GM21717 (cell line): ENCODE data around the gene FNDC3B.
"Not testable (repeated sequence)": the region's sequence is repeated elsewhere in the genome, so short reads cannot be mapped to it uniquely, and the experiment has no call there.

Source experiments
- ATAC-seq: cut with Tn5 transposase; IDR thresholded peaks from one replicate; pipeline ENCODE4 v1.9.1; 2021; ENCODE audit warnings: mild to moderate bottlenecking, moderate library complexity; ENCODE audit not compliant: unreplicated experiment

FNDC3B gene

DNA sequence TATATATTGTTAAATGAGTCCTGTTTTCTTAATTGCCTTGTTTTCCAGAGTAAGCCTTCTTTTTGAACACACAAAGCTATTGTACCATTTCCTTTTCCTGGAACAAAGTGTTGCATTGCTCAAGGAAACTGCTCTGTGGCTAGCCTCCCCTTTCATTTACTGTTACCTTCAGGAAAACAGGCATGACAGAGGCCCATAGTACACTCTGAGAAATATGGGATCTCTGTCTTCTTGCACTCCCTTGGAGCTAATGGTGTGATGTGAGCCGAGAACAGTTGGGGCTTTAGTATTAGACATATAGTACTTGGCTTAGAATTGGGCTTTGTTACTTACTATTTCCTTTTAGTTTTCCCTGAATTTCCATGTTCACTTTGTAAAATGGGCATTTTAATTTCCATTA, 215.2 kb downstream of the FNDC3B start:
- no peak for ATAC-seq

DNA sequence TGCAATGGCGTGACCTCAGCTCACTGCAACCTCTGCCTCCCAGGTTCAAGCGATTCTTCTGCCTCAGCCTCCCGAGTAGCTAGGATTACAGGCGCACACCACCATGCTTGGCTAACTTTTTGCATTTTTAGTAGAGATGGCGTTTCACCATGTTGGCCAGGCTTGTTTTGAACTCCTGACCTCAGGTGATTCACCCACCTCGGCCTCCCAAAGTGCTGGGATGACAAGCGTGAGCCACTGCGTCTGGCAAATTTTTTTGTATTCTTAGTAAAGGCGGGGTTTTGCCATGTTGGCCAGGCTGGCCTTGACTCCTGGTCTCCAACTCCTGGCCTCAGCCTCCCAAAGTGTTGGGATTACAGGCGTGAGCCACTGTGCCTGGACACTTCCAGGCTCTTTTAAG, 215.9 kb downstream of the FNDC3B start:
- ATAC-seq = not testable (repeated sequence)

DNA sequence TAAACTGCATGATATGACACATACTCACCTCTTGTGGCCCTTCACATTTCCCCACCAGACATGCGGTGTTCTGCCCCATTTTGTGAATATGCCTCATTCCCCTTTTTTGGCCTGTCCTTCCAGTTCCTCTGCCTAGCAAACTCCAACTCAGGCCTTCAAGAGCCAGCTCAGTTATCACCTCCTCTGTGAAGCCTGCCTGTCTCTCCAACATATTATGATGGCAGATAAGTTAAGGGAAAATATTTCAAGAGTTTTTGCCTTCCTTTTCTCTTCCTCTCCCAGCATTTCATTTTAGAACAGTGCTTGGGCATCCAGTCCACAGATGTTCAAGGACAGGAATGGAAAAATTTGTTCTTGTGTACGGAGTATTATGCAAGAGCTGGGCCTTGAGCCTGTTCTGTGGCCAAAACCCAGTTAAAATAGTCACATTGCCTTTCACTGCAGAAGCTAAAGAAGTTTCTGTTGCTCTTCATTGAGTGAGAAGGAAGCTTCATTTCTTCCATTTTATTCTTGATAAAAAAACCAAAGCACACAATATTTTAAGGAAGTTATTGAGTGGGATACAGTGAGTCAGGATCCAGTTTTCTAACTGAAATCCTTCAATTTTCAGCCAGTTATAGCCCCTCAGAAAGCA, 216.8 kb downstream of the FNDC3B start:
- ATAC-seq = no peak

DNA sequence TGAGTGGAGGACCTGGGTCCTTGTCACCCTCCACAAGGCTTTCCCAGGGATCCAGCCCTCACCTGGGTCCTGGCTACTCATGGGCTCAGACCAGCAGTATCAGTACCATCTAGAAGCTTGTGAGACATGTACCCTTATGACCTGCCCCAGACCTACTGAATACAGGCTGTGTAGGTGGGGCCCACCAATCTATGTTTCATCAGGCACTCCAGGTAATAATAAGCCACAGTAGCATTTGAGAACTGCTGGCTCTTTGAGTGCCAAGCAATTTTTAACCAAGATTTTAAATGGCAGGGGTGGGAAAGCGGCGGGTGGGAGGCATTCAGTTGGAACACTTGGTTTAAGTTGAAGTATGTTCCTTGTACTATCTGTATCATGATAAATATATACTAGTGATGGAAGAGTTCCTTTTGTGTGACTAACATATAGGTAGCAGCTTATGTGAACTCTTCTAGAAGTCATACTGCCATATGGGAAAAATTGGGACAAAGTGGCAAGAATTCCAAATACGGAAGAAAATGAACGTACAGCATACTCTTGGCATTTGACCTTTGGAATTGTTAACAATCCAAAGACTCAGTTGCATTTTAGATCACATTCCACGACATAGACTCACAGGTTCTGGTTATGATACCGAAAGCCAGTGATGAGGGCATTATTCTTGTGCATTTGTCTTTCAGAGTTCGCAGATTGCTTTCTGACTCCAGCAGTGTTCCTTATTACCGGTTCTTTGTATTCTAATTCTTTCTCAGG, 218.4 kb downstream of the FNDC3B start:
- no peak for ATAC-seq

DNA sequence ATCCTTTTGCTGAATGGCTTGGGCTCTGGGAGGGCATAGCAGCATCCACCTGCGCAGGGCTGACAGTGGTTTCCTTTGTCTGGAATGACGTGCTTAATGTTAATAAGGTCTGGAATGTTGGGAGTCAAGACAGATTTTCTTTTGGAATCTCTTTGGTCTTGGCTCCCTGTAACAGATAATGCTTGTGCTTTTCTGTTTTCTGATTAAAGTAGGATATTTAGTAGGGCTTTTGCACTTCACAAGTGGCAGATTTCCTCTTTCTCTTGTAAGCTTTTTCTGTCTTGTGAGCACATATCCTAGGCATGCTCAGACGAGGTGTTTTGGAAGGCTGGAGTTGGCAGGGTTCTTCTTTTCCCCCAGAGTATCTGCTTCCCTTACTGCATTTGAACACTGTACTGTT, 219.2 kb downstream of the FNDC3B start:
- no peak for ATAC-seq

DNA sequence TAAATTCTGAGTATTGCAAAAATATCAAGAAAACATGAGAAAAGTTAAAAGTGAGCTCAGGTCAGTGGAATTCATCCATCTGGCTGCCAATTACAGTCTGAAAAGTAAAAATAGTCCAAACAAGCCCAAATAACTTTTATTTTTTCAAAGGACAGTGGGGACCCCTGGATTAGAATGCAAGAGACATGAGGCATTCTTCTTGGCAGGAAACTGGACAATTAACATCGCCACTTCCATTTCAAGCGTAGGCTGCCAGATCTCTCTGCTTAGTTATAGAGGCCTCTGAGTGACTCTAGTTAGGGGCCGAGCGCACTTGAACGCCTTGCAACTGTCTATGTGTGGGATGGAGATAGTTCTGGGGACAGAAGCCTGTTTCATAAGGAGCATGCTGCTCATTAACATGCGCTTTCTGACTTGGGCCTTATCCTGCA, 219.7 kb downstream of the FNDC3B start:
- no peak for ATAC-seq

DNA sequence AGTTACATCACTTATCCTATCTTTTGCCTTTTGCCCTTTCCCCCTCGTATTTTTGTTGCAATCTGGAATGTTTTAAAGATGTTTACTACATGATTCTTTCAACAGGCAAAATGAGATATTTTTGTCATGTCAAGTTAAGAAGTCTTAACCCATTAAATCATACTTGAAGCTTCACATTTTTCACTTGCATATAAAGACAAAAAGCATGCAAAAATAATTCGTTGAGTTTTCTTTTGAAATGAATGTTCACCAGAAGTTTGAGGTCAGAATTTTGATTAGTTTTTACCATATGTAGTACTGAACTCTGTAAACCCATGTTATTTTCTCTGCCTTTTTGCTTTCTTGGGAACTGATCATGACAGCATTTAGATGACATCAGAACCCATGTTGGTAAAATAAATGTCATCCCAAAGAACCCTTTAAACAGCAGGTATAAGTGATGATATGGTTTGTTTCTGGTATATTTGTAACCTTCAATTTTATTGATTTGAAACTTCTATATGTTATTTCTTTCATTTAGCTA, 220.4 kb downstream of the FNDC3B start:
- ATAC-seq = no peak

DNA sequence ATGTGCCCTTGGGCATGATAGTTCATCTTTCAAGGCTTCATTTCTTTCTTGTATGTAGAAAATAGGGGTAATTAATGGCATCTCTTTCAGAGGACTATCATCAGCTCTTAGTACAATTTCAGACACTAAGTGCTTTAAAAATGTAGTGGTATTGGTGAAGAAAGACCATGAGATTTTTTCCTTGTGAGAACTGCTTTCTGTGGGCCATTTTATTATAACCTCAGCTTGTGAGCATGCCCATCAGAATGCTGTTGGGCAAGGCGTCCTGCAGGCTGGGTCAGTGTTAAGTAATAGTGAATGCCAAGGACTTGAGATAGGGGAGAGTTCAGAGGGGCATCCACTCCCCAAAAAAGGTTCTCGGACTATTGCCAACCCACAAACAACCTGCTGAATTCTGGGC, 221.0 kb downstream of the FNDC3B start:
- no peak for ATAC-seq

DNA sequence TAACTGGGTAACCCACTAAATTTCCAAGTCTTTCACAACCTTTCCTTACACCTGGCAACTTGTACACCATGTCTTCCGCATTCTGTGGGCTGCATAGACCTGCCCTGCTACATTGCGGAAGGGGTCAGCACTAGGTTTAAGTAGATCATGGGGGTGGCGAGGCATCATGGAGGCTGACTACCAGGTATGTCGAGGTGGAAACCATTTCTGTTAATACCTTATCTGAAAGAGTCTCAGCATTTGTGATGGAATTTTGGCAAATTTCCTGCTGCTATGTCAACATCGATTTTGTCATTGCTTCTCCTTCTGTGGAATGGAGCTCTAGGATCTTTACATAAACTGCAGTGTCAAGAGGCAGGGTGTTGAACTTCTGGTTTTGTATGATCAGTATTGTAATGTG, 221.7 kb downstream of the FNDC3B start:
- no peak for ATAC-seq

DNA sequence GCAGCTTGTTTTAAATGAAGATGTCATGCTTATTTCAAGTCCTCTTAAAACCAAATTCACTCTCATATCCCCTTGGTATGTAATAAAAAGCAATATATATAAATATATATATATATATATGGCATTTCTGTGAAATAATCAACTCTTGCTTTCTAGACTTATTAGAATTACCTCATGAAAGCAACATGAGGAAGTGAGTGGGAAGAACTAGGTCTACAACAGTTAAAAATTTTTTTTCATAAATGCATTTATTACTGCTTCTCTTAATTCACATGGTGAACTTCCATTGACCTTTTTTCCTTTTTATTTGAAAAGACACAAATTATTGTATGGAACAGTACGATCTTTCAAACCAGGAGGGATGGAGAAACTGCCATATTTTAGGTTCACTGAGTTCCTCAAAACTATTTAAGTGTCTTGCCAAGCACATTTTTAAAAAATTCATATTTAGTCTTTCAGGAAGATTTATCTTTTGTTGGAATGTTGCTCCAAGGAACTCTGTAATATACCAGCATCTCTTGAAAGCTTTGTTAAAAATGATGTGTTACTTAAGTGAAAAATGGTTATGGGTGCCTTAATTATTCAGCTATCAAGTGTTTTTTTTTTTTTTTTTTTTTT, 223.7 kb downstream of the FNDC3B start:
- ATAC-seq = no peak

DNA sequence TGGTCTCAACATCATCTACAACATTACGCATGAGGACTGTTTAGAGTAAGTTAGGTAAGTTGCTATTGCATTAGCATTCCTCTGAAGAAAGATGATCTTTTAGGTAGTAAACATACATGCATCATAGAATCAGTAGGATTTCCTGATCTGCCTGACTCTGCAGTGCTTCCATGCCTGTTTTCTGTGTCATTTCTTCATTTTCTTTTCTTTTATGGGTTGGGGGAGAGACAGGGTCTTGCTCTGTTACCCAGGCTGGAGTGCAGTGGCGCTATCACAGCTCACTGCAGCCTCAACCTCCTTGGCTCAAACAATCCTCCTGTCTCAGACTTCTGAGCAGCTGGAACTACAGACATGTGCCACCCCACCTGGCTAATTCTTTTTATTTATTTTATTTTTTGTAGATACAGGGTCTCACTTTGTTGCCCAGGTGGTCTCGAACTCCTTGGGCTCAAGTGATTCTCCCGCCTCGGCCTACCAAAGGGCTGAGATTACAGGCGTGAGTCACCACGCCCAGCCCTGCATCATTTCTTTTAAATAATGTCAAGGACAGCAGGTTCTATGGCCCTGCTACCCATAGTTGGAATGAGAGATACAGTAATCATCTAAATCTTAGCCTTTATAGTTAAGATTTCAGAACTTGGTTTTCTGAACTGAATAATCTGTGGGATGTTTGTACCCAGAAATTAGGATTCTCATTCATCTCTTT, 224.6 kb downstream of the FNDC3B start:
- no peak for ATAC-seq

DNA sequence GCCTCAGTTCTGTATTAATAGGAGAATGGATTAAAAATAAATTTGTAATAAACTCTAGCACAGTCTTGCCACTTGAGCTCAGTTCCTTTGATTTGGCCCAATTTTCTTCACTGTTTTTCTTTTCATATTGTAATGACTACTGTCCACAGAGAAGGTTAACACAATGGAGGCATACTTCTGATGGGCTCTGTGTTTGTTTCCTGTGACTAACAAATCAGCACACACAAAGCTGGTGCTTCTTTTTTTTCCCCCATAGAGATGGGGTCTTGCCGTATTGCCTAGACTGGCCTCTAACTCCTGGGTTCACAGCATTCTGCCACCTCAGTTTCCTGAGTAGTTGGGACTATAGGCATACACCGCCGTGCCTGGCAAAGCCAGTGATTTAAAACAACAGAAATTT, 226.7 kb downstream of the FNDC3B start:
- no peak for ATAC-seq

DNA sequence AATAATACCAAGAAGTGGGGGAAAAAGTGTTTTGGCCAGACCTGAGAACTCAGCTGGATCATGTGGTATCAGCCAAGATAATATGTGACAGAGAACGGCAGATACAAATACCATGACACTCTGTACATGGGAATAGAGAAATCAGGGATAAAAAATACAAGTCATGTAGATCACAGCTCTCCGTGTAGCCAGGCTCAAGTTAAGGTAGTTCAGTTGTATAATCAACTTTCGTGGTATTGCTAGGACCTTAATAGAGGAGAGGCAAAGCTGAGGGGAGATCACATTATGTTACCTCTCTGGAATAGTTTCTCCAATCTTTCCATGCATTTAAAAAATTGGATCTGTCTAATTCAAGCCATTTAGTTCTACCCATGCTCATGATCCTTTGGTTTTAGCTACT, 229.0 kb downstream of the FNDC3B start:
- ATAC-seq = no peak

DNA sequence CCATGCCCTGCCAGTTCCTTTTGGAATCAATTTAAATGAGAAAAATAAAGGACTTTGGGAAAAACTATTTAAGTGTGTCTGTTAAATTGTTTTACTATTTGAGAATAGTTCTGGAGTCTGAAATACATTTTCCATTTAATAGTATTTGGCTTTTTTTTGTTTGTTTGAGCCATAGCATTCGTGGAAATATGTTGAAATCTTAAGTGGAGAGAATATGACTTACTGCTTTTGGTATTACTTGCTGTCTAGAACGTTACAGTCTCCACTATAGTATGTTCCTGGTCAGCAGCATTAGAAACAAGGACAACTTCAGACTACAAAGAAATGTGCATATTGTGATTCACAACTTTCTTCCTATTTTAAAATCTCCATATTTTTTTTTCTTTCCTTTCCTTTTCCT, 229.5 kb downstream of the FNDC3B start:
- ATAC-seq = no peak

DNA sequence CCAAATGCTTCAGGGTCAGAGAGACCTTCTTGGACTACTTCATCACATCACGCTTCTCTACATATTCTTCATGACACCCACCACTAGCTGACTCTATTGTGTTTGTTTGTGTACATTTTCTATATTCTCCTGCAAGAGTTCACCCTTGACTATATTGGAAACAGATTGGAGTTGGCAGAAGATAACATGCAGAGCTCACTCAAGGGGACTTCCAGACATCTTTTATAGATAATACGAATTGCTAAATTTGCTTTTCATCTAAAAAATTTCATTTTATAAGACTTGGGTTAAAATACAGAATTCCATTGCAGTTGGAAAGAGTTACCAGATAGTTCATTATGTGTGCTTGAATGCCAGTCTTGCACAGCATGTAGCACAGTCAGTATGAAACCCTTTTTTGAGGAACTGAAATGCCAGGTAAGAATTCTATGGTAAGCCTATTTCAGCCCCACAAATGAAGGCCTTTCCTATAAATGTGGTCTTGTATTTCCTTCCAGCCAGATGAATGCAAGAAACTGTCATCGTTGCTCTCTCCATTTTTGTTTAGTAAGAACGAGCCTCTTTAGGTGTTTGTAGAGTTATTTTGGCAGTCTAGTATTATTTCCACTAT, 231.3 kb downstream of the FNDC3B start:
- ATAC-seq = peak; percentile 96

DNA sequence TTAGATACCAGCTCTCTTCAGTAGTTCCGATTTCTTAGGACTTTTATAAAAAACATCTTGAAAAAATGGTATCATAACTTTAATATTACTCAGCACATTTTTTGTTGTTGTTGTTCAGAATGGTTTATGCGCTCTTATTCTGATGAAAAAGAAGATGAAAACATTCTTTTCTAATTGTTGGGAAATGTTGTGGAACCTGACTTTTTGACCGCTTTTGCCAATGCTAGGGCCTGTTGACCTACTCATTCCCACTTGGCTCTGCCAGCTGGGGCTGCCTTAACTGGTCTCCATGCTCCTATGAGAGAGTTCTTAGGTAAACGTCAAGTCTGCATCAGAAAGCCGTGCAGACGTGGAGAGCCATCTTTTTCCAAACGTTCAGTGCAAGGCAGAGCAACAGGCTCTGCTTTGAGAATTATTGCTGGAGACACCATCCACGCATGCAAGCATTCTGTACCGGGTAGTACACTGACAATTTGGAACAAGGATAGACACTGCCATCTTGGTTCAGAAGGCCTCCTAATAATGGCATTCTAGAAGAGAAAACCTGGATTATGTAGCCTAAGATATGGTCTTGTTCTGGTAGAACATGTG, 232.1 kb downstream of the FNDC3B start:
- no peak for ATAC-seq

DNA sequence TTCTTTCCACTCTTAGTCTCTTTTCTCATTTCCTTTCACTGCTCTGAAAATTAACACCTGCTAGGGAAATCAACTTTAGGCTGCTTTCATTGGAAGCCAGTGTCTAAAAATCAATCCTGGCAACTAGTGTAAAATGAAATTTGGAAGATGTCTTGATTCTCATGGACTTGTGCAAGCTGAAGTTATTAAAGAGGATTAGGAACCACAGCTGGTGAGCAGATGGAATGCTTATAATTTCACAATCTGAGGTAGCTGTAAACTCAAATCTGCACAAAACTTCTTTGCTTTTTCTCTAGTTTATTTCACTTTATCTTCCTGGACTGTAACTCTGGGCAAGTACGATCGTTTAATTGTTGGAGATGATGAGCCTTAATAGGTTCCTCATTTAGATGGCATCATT, 233.3 kb downstream of the FNDC3B start:
- ATAC-seq = no peak

DNA sequence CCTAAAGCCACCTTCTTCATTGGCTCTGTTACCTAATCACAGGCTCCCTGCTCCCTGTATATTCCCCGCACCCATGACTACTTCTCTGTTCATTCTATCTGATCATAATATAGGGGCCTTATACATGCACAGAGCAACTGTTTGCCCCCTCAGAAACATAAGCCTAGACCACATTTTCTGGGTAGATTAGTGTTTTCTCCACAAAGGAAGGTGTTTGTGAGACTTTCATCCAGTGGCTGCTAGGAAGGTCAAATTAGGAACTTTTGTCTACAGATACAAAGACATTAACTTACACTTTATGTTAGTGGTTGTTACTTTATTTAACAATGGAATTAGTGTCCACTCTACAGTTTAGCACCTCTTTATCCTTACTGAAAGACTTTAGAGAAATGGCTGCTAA, 234.0 kb downstream of the FNDC3B start:
- no peak for ATAC-seq

DNA sequence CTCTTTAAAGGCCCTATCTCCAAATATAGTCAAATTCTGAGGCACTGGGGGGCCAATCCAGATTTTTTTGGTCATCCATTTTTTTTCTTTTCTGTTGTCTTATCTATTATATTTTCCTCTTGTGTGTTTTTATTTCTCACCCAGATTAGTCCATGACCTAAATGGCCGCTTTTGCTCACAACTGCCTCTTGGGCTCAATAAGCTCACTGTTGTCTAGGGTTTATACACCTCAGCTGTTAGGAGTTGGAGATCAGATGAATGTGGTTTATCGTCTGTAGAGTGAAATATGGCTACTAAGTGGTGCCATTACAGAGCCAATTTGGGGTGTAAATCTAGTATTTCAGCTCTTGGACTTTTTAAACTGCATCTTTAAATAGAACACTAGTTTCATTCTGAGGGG, 235.5 kb downstream of the FNDC3B start:
- ATAC-seq = no peak

DNA sequence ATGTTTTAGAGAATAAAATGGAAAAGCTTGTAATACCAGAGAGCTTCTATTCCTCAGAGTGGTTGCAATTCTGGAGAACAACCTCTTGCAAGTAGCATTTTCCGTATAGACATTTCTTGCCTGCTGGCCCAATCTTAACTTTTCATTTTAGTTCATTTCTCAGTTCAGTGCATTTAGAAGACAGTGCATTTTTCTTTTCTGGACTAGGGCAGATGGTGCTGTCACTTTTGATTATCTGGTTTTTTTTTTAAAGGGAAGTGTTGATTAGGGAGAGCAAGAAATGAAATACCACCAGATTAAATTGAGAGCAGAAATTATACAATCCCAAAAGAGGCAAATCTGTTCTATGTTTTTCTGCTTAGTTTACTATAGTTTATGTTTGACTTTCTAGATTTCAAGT, 236.2 kb downstream of the FNDC3B start:
- ATAC-seq = no peak

DNA sequence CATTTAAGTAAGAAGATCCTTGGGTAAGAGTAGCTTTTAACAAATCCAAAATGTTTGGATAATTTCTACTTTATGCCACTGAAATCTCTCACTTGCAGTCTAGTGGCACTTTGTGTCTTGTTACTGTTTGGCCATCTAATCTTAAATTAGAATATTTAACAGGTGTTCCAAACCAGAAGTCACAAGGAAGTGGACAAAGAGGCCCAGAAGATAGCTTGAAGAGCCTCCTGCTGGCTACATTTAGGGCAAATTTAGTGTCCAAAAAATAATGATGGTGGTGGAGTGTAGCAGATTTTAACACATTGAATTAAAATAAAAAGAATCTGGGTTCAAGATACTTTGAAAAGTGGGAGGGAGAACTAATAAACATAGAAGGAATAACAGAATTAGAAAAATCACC, 236.7 kb downstream of the FNDC3B start:
- no peak for ATAC-seq
